Loucy (cell line): Measurements from ENCODE around the gene DLG2.

Experiments
- CTCF ChIP-seq: fragments of 200-600 bp; sonication (generic); conservative IDR thresholded peaks from 2 replicates; pipeline ENCODE4 v1.5.1; 2014; ENCODE audit warnings: mild to moderate bottlenecking, antibody characterized with exemption, low read length
- EZH2phosphoT487 ChIP-seq: fragments of 200-600 bp; IDR thresholded peaks from 2 replicates; pipeline ENCODE4 v1.6.1; 2018; ENCODE audit warnings: antibody characterized with exemption, mild to moderate bottlenecking, moderate library complexity, borderline replicate concordance

- TF ChIP-seq CTCF (no peak), EZH2phosphoT487 (no peak)
These were observed 992.8 kb downstream of the DLG2 start for GRCh38 chr11:84634309-84634708.
